Measurements from ENCODE around the gene TMEM129. TPM values are rescaled to one million over a fixed set of nuclear protein-coding genes. Genes with fewer than 3 reads are reported as not detected.

The TMEM129 gene
- polyA plus RNA-seq, 1 donor: 22.6 TPM

GRCh38 chr4:1758306-1759121 is 37.4 kb upstream of the TMEM129 start:
- DNase-seq (ENCODE audit: low read depth): no peak

DNA sequence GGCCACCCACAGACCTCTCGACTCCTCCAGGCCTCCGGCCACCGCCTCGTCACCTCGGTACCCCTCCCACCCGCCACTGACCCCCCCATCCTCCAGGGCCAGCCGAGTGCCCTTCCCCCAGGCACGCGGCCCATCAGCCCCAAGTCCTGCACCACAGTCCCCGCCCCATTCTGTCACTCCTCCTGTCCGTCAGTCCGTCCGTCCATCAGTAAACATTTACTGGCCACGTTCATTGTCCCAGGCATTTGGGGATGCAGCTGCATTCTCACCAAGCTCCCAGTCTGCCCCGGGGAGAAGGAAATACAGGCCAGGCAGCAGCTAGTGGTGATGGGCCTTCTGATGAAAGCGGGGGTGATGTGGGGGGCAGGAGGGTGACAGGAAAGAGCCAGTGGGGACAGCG is 36.7 kb upstream of the TMEM129 start:
- DNase-seq (ENCODE audit: low read depth): no peak

DNA sequence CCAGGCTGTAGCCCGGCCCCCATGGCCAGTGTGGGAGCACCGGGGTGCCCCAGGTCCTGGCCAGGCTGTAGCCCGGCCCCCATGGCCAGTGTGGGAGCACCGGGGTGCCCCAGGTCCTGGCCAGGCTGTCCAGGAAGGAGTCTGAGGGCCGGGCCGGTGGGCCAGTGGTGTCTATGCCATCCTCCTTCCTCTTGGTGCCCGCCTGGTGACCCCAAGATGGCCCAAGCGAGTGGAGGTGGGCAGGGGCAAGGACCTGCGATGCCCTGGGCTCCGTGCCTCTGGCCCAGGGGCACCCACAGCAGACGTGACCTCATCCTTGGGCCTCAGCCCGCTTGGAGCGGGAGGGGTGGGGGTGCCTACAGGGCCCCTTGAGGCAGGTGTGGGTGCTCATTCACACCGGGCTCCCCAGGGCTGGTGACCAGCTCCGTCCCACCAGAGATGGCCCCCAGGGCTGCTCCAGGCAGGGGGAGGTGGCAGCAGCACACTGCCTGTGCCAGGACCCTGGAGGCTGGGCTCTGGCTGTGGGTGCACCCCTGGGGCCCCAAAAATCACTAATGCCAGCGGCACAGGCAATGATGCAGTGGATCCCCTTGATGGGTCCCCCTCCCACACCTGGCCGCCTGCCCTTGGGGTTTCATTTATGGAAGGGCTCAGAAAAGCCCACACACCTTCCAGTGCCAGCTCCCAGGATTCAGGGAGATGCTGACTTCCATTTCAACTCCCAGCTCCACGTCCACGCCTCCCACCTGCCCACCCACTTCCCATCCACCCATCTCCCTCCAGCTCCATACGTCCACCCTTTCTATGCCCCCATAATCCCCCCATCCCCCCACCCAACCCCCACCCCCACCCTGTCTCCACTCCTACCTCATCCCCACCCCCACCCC is 36.0 kb upstream of the TMEM129 start:
- DNase-seq (ENCODE audit: low read depth): no peak

DNA sequence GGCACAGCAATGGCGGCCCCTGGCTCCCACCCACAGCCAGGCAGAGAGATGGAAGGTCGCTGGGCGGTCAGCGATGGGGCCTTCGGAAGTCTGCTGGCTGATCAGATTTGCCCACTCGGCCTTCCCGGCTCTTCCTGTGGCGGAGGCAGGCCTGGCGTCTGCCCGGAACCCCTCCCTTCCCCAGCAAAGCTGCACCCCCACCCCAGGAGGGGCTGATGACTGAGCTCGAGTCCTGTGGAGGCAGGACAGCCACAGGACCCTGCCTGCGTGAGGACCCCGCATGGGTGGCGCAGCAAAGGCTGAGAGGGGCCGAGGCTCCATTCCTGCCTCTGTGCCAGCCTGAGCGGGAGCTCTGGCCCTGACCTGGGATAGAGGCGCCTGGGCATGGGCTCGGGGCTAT is 35.0 kb upstream of the TMEM129 start:
- no peak for DNase-seq (ENCODE audit: low read depth)

DNA sequence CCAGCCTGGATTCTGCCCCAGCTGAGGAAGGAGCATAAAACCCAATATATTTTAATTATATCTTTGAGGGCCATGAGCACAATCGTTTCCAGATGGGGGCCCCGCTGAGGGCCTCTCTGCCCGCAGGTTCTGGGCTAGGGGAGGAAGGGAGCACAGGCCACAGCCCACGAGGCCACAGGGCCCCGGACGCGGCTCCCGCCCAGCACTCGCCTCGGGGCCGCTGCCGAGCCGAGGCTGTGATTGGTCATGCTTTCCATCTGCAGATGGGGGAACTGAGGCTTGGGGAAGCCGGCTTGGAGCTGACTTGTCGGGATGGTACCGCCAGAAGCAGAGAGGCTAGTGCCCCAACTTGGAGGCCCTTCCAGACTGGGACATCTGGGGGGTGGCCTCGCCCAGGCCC is 34.2 kb upstream of the TMEM129 start:
- DNase-seq (ENCODE audit: low read depth): no peak

- no peak for DNase-seq (ENCODE audit: low read depth)
These were observed 33.2 kb upstream of the TMEM129 start for GRCh38 chr4:1754336-1754735.

DNA sequence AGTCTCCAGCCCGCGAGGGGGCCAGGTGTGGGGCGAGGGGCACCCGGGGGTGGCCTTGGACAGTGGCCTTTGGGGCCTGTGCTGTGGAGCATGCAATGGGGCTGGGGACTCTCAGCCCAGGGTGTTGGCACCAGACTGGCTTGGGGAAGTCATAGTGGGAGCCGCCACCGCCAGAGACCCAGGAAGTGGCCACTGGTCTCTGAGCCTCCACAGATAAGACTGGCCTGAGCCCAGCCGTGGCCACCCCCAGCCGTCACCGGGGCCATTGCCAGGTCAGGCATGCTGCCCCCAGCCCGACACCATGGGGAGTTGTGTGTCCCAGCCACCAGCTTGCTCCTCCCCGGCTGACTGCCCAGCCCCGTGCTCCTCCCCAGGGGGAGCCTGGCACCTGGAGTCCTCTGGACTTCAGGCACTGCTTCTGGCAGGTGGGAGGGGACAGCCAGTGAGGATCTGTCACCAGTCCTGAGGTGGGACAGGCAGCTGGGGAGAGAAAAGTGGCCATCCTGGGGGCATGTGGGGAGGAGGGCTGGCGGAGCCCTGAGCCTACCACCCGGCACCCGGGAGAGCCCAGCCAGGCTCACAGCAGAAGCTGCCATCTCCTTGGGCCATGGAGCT is 32.7 kb upstream of the TMEM129 start:
- DNase-seq (ENCODE audit: low read depth): no peak

GRCh38 chr4:1753294-1753696 is 32.2 kb upstream of the TMEM129 start:
- DNase-seq (ENCODE audit: low read depth): no peak

DNA sequence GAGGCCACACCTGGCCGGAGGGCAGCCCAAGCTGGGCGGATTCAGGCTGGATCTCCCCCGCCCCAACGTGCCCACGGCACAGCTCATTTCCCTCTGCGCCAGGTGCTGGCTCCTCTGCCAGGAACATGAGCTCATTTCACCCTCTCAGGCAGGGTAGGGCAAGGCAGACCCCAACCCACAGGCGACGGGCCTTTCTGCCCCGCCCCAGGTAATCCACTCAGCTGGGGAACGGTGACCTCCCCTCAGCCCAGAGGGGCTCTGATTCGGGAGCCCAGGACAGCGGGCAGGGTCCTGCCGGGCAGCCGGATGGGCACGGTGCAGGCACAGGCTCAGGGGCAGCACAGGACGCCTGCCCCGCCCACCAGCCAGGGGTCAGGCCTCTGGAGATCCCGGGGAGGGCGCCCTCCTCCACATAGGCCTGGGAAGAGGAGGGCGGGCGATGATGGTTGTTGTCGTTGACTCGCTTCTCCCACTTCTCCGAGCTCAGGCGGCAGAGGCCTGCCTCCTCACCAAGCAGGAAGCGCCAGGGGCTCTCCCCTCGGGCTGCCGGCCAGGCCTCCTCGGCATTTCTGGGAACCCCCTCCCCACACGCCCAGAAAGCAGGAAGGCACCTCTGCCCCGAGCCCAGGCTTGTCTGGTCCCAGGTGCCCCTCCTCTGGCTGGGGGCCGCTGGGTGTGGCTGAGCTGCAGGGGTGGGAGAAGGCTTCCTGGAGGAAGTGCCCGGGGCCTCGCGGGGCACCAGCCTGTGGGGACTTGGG is 31.3 kb upstream of the TMEM129 start:
- DNase-seq (ENCODE audit: low read depth): no peak

DNA sequence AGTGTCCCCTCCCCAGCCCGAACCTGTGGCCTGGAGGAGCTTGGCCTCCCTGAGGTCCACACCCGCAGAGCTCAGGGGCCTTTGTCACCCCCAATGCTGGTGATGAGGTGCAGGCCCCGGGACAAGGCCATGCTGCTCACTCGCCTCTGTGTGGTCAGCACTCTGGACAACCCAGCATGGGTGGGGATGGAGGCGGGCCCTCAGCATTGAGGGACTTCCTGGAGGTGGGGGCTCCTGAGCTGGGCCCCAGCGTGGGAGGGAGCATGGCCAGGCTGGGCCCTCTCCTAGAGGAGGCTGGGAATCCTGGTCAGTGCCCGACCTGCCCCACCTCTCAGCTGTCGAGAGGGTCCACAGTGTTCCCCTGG is 30.8 kb upstream of the TMEM129 start:
- DNase-seq (ENCODE audit: low read depth): no peak

DNA sequence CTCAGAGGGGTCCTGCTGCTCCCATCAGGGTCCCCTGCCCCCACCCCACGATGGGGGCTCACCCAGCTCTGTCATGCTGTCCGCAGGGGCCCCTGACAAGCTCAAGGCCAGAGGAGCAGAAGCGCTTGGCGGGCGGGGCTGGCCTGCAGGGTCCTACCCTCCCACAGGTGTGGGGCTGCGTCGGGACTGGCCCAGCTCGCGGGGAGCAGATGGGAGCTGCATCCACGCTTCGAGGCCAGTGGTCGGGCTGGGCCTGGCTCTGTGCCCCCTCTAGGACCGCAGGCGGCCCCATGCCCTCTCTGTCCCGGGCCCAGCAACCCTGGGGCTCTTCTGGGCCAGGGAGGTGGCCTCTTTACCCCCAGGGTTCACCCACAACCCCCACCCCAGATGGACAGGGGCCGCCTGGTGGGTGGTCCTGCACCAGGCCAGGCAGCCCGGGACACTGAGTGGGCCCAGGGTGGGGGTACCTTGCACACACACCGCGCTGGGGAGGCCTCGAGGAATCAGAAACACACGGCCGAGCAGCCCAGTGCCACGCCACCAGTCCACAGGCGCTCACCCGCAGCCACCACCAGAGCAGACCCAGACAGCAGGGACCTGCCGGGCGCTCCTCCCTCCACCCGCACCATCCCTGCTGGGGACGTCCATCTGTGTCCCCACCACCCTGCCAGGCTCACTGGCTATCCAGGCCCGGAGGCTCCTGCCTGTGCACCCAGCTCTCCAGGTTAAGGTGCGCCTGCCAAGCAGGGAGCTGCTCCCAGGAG is 30.2 kb upstream of the TMEM129 start:
- no peak for DNase-seq (ENCODE audit: low read depth)

GRCh38 chr4:1750381-1751154 is 29.4 kb upstream of the TMEM129 start:
- DNase-seq (ENCODE audit: low read depth): no peak

DNA sequence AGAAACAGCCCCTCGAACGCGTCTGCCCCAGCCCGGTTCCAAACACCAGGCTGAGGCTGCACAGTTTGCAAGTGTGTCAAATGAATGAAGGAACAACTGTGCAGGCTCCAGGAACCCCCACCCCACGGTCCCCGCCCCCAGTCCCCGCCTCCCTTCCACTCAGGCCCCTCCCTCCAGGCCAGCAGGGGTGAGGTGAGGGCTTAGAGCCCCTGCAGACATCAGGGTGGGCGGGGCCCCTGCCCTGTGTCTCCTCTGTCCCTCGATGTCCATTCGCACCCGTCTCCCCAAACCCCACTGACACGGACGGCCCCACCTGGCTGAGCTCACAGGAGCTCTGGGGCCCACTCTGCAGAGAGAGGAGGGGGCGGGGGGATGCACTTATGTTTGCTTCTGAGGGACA is 28.7 kb upstream of the TMEM129 start:
- no peak for DNase-seq (ENCODE audit: low read depth)

DNA sequence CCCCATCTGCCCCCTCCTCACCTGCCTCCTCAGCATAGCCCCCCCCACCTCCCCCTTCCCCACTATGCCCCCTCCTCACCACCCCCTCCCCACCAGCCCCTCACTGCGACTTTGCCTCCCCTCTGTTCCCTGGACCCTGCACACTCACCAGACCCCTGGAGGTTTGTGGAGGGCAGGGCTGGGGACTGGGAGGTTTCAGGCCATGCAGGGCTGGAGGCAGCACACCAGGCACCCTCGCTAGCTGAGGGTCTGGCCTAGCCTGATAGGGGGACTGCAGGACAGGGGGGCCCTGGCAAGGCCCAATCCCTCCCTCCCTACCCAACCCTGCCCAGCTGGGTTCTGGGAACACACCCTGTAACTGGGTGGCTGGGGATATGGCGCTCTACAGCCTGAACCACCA is 28.2 kb upstream of the TMEM129 start:
- no peak for DNase-seq (ENCODE audit: low read depth)

GRCh38 chr4:1748465-1748995 is 27.4 kb upstream of the TMEM129 start:
- DNase-seq (ENCODE audit: low read depth): no peak

DNA sequence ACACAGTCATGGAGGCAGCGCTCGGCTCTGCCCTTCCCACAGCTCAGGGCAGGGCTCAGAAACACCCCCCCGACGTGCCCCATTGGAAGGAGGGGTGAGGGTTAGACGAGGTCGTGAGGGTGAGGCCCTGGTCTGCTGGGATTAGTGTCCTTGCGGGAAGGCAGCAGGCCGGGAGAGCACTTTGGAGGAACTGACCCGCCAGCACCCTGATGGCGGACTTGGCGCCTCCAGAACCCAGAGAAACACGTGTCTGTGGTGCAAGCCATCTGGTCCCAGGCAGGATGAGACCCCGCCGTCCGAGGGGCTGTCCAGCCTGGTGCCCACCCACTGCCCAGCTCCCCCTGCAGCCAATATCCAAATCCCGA is 26.5 kb upstream of the TMEM129 start:
- DNase-seq (ENCODE audit: low read depth): no peak

DNA sequence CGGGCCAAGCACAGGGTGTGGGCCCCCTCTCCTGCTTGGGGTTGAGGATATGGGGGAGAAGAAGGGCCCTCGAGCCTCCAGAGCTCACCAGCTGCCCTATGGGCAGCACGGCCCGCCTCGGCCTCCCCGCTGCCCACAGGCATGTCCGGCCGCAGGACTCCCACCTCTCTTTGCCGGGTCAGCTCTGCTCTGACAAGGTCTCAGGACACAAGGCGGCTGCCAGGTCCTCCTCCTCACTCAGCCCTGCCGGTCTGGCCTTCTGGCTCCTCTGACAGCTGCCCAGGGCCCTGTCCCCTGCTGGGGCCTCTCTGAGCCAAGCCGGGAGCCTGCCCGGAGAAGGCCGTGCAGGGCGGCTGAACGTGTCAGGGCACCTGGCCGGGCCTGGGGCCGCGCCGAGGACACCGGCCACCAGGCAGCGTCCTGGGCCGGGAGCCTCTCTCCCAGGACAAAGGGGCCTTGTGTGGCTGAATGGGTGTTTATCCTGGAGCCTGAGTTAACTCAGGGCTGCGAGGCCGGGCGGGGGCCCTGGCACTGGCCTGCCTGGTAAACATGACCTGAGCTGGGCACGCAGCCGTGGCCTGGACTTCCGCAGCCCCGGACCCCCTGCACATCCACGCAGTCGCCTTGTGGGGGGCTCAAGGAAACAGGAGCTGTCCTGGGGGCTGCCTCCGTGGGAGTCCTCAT is 25.9 kb upstream of the TMEM129 start:
- no peak for DNase-seq (ENCODE audit: low read depth)

DNA sequence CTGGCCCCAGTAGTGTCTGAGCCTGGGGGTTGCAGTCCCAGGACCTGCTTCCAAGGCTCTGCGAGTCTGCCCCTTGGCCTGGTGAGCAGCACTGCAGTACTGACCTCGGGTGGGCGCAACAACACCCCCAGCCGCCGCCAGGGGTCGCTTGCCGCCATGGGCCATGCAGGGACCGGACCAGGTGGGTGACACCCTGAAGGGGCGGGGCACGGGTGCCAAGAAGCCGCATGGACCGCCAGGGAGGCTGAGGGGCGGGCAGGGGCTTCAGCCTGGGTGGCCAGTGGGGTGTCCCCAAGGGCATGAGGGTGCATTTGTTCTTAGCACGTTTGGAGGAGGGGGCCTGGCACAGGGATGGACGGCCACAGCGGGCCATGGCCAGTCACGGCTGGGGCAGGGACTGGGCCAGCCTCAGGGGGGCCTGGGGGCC is 25.2 kb upstream of the TMEM129 start:
- no peak for DNase-seq (ENCODE audit: low read depth)

DNA sequence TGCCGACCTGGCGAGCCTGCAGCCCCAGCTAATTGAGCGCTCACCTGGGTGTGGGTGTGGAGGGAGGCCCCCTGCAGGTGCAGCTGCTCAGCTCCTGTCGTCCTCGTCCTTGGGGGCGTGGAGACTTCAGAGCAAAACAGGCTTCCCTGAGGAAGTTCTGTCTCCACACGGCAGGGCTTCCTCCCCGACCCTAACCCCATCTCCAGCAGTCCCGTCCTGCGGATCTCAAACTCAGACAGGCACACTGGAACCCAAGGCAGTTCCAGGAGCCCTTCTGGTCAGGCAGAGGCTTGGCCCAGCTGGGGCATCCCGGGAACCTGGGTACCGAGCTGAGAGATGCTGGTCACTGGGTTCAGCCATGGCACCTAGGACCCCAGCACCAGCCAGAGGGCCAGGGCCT is 24.6 kb upstream of the TMEM129 start:
- no peak for DNase-seq (ENCODE audit: low read depth)

- DNase-seq (ENCODE audit: low read depth): no peak
These were observed 24.0 kb upstream of the TMEM129 start for GRCh38 chr4:1745165-1745564.
